ENCODE measurements around the gene MEIS3.
A peak's percentile ranks its signal among the peaks of the same experiment; 100 is the strongest.

The MEIS3 gene

DNA sequence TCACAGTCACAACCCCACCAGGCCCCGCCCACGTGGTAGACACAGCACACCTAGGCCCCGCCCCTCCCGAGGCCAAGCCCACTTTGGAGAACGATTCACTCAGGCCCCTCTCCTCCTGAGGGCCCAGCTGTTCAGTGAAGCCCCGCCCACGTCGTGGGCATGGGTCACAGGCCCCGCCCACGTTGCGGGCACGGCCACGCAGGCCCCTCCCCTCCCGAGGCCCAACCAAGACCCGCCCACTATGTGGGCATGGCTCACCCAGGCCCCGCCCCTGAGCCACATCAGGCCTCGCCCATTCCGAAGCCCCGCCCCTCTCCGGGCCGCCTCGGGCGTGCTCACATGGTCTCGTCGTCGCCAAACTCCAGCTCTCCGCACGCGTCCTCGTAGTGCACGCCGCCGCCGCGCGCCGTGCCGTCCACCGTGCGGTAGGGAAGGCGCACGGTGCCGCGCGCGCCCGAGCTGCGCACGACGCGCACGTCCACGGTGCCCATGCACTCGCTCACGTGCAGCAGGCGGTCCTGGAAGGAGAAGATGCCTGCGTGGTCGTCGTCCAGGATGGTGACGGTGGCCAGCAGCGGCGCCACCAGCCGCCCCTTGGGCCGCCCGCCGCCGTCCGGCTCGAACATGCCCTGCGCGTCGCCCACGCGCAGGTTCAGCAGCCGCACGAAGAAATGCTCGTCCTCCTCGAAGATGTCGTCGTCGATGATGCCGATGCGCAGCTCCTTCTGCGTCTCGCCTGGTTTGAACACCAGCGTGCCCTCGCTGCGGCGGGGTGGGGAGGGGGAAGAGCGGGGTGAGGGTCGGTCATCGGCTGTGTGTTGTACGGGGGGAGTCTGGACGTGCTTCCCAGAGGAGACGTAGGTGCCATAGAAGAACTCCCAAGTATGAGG is 28.4 kb upstream of the MEIS3 start:
- Histone ChIP-seq H3K36me3 (ENCODE audit: control insufficient read depth, insufficient read depth, low read length) (no peaks in the 10 kb centered on the region), H3K4me1 (ENCODE audit: control insufficient read depth, insufficient read depth, low read length, poor library complexity, severe bottlenecking) (peaks cover 45% of the 10 kb centered on the region), H3K27me3 (replicated peaks; ENCODE audit: control insufficient read depth, insufficient read depth, low read length, poor library complexity, severe bottlenecking) (peaks cover 24% of the 10 kb centered on the region), H3K27ac (ENCODE audit: insufficient read depth, low read length, poor library complexity, severe bottlenecking) (no peak overlapping the region), H3K4me3 (ENCODE audit: insufficient read depth, low read depth, low read length, poor library complexity, severe bottlenecking) (peak overlapping the region; percentile 10), H3K9me3 (ENCODE audit: control insufficient read depth, low read length) (no peaks in the 10 kb centered on the region)
- DNase-seq = peak in 2 of 3 donors; percentile 33 to 43

DNA sequence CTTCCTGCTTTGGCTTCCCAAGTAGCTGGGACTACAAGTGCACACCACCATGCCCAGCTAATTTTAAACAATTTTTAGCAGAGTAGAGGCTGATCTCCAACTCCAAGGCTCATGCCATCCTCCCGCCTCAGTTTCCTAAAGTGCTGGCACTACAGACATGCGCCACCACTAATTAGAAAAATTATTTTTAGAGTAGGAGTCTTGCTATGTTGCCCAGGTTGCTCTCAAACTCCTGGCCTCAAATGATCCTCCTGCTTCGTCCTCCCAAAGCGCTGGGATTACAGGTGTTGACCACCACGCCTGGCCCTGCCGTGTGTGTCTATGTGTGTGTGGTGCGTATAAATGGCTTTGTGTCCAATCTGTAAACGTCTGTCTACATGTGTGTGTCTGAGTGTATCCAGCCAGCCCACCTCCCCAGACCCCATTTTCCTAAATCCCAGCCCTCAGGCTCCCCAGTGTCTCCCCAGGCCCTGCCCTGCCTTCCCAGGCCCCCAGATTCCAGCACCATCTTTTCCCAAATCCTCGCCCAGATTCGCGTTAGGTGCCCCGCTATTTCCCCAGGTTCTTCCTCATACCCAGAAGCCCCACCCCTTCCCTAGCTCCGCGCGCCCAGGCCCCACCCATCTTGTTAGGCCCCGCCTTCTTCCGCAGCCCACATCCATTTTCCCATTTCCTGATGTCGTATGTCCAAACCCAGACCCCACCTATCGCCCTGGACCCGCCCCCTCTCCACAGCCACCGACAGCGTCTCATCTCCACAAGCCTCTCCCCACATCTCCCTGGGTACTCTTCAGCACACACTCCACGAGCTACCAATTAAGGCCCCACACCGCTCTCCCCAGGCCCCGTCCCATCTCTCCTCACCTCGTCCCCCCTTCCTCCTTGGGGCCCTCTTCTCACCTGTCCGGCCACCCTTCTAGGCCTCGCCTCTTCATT is 27.5 kb upstream of the MEIS3 start:
- Histone ChIP-seq H3K27ac (ENCODE audit: insufficient read depth, low read length, poor library complexity, severe bottlenecking) (no peak overlapping the region), H3K4me3 (ENCODE audit: insufficient read depth, low read depth, low read length, poor library complexity, severe bottlenecking) (no peak overlapping the region), H3K4me1 (ENCODE audit: control insufficient read depth, insufficient read depth, low read length, poor library complexity, severe bottlenecking) (peaks cover 45% of the 10 kb centered on the region), H3K9me3 (ENCODE audit: control insufficient read depth, low read length) (no peaks in the 10 kb centered on the region), H3K36me3 (ENCODE audit: control insufficient read depth, insufficient read depth, low read length) (no peaks in the 10 kb centered on the region), H3K27me3 (replicated peaks; ENCODE audit: control insufficient read depth, insufficient read depth, low read length, poor library complexity, severe bottlenecking) (peaks cover 31% of the 10 kb centered on the region)
- no peak for DNase-seq

DNA sequence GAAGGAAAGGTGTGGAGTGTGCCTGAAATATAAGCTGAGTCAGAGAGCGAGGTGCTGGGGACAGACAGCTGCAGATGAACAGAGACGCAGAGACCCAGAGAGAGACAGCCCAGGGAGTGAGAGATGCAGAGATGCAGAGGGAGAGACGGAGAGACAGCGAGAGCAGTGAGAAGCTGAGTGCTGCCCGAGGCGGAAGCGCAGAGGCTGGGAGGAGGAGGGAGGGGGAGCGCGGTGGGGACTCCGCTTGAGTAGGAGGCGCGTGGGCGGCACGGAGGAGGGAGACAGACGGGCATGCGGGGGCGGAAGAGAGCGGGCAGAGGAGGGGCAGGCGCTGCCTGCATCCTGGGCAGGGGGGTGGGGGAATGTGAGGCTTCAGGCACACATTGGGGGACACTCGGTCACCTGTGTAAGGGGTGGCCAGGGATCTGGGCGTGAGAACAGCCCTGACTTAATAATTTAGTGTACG is 26.6 kb upstream of the MEIS3 start:
- Histone ChIP-seq H3K27ac (ENCODE audit: insufficient read depth, low read length, poor library complexity, severe bottlenecking) (no peak overlapping the region), H3K9me3 (ENCODE audit: control insufficient read depth, low read length) (no peaks in the 10 kb centered on the region), H3K36me3 (ENCODE audit: control insufficient read depth, insufficient read depth, low read length) (no peaks in the 10 kb centered on the region), H3K27me3 (replicated peaks; ENCODE audit: control insufficient read depth, insufficient read depth, low read length, poor library complexity, severe bottlenecking) (peaks cover 31% of the 10 kb centered on the region), H3K4me3 (ENCODE audit: insufficient read depth, low read depth, low read length, poor library complexity, severe bottlenecking) (peak overlapping the region; percentile 4), H3K4me1 (ENCODE audit: control insufficient read depth, insufficient read depth, low read length, poor library complexity, severe bottlenecking) (peaks cover 45% of the 10 kb centered on the region)
- peak; percentile 35 to 49 (median 40) for DNase-seq

DNA sequence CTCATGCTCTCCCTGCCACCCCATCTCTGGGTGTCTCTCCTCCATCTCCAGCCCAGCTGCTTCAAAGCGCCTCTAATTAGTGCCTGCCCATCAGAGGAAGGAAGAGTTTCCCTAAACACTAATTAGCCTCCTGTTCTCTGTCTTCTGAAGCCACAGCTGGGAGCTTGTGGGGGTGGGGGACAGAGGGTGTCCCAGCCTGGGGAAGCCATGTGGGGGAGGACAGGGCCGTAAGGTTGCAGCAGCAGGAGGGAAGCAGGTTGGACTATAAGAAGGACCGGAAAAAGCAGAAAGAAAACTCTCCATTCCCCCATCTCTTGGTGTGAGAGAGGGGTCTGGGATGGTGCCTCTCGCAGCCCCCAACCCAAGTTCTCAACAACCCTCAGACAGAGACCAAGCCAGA is 26.2 kb upstream of the MEIS3 start:
- no peak for DNase-seq
- Histone ChIP-seq H3K9me3 (ENCODE audit: control insufficient read depth, low read length) (no peaks in the 10 kb centered on the region), H3K36me3 (ENCODE audit: control insufficient read depth, insufficient read depth, low read length) (no peaks in the 10 kb centered on the region), H3K27me3 (replicated peaks; ENCODE audit: control insufficient read depth, insufficient read depth, low read length, poor library complexity, severe bottlenecking) (peaks cover 31% of the 10 kb centered on the region), H3K4me3 (ENCODE audit: insufficient read depth, low read depth, low read length, poor library complexity, severe bottlenecking) (peak overlapping the region; percentile 4), H3K27ac (ENCODE audit: insufficient read depth, low read length, poor library complexity, severe bottlenecking) (no peak overlapping the region), H3K4me1 (ENCODE audit: control insufficient read depth, insufficient read depth, low read length, poor library complexity, severe bottlenecking) (peaks cover 45% of the 10 kb centered on the region)

DNA sequence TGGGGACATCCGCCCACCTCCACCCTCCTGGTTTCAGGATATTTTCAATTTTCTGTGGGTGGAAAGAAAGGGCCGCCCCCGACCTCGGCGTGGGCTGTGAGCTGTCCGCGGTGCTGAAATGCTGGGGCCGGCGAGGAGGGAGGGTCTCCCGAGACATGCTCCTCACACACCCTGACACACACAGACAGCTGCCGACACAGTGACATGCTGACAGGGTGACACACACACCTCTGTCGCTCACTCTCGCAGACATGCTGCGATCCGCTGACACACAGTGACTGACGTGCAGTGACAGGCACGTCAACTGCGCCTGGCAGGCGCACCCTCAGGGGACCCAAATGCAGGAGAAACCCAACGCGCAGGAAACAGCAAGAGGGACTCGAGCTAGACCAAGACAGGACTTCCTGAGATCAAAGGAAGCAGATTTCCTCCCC is 25.1 kb upstream of the MEIS3 start:
- Histone ChIP-seq H3K9me3 (ENCODE audit: control insufficient read depth, low read length) (no peaks in the 10 kb centered on the region), H3K36me3 (ENCODE audit: control insufficient read depth, insufficient read depth, low read length) (no peaks in the 10 kb centered on the region), H3K4me3 (ENCODE audit: insufficient read depth, low read depth, low read length, poor library complexity, severe bottlenecking) (no peak overlapping the region), H3K4me1 (ENCODE audit: control insufficient read depth, insufficient read depth, low read length, poor library complexity, severe bottlenecking) (peaks cover 45% of the 10 kb centered on the region), H3K27ac (ENCODE audit: insufficient read depth, low read length, poor library complexity, severe bottlenecking) (no peak overlapping the region), H3K27me3 (replicated peaks; ENCODE audit: control insufficient read depth, insufficient read depth, low read length, poor library complexity, severe bottlenecking) (peaks cover 31% of the 10 kb centered on the region)
- DNase-seq = peak in 1 of 3 donors; percentile 19

DNA sequence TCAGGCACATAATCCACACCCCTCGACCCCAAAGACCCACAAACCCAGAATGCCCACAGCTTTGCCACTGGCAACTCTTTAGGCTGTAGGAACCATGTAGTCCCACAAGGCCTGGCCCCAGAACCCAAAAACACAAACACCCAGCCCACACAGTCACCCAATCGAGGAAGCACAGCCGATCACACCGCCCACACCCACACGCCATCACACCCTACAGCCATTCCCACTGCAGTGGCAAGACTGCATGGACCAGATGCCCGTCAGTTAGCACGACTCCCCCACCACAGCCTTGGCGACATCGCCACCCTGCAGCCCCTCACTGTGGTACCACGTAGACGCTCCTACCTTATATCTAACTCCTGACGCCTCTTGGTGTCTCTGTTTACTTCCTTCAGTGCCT is 24.0 kb upstream of the MEIS3 start:
- Histone ChIP-seq H3K36me3 (ENCODE audit: control insufficient read depth, insufficient read depth, low read length) (no peaks in the 10 kb centered on the region), H3K9me3 (ENCODE audit: control insufficient read depth, low read length) (no peaks in the 10 kb centered on the region), H3K27me3 (replicated peaks; ENCODE audit: control insufficient read depth, insufficient read depth, low read length, poor library complexity, severe bottlenecking) (peaks cover 31% of the 10 kb centered on the region), H3K4me3 (ENCODE audit: insufficient read depth, low read depth, low read length, poor library complexity, severe bottlenecking) (no peak overlapping the region), H3K27ac (ENCODE audit: insufficient read depth, low read length, poor library complexity, severe bottlenecking) (no peak overlapping the region), H3K4me1 (ENCODE audit: control insufficient read depth, insufficient read depth, low read length, poor library complexity, severe bottlenecking) (peaks cover 45% of the 10 kb centered on the region)
- DNase-seq = no peak

DNA sequence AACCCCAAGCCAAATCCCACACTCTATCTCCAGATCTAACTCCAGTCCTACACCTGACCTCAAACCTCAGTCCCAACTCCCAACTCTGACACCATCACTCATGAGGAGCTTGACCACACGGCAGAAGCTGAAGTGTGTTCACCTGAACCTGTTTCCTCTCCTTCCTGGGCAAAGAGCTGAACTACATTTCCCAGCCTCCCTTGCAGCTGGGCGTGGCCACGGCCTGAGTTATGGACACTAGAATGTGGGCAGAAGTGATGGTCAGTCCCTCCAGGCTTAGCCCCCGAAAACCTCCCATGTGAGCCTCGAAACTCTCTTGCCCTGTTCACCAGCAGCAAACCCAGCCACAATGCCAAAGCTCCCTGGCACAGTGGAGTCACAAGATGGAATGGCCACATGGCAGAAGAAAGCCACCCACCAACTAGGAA is 19.5 kb upstream of the MEIS3 start:
- Histone ChIP-seq H3K9me3 (ENCODE audit: control insufficient read depth, low read length) (no peaks in the 10 kb centered on the region), H3K27me3 (replicated peaks; ENCODE audit: control insufficient read depth, insufficient read depth, low read length, poor library complexity, severe bottlenecking) (peaks cover 15% of the 10 kb centered on the region), H3K27ac (ENCODE audit: insufficient read depth, low read length, poor library complexity, severe bottlenecking) (no peak overlapping the region), H3K36me3 (ENCODE audit: control insufficient read depth, insufficient read depth, low read length) (no peaks in the 10 kb centered on the region), H3K4me1 (ENCODE audit: control insufficient read depth, insufficient read depth, low read length, poor library complexity, severe bottlenecking) (peaks cover 3% of the 10 kb centered on the region), H3K4me3 (ENCODE audit: insufficient read depth, low read depth, low read length, poor library complexity, severe bottlenecking) (no peak overlapping the region)
- no peak for DNase-seq

DNA sequence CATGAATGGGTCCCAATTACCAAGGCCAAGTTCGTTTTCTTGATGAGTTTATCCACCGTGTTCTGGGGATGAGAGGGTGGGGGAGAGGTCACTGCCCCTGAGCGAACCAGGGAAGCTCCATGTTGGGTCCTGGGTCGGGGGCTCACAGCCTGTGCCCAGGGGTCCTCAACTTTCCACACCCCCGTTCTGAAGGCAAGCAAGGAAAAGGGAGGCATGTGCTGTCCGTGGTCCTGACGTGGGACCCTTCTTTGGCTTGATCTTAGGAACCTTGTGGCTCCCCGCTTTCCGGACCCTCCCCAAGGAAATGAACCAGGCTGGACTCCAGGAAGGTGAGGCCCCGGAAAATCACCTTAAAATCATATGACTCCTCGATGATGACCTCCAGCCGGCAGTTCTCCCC is 18.2 kb upstream of the MEIS3 start:
- Histone ChIP-seq H3K4me1 (ENCODE audit: control insufficient read depth, insufficient read depth, low read length, poor library complexity, severe bottlenecking) (no peaks in the 10 kb centered on the region), H3K4me3 (ENCODE audit: insufficient read depth, low read depth, low read length, poor library complexity, severe bottlenecking) (no peak overlapping the region), H3K27me3 (replicated peaks; ENCODE audit: control insufficient read depth, insufficient read depth, low read length, poor library complexity, severe bottlenecking) (peaks cover 6% of the 10 kb centered on the region), H3K27ac (ENCODE audit: insufficient read depth, low read length, poor library complexity, severe bottlenecking) (no peak overlapping the region), H3K9me3 (ENCODE audit: control insufficient read depth, low read length) (no peaks in the 10 kb centered on the region), H3K36me3 (ENCODE audit: control insufficient read depth, insufficient read depth, low read length) (no peaks in the 10 kb centered on the region)
- no peak for DNase-seq

DNA sequence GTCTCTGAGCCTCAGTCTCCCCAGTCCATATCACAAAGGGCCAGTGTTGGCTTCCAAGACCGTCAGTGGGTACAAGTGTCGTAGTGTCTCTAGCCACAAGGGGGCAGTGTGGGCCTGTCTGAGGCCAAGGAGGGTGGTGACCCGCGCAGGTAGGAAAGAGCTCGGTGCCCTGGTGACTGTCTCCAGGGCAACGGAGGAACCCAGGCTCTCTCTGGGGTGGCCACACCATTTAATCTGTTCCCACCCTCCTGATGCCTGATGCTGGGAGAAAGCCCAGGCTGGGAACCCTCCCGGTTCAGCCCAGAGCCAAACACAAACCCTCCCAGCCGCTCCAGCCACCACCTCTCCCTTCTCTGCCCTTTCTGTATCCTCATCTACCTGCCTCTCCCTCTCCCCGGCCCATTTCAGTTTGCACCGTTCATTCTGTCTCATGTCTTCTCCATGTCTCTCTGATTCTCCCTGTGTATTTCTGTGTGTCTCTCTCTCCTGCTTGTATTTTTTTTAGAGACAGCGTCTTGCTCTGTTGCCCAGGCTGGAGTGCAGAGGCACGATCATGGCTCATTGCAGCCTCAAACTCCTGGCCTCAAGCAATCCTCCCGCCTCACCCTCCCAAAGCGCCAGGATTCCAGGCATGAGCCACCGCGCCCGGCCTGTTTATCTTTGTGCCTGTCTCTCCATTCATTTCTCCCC is 17.5 kb upstream of the MEIS3 start:
- peak; percentile 62 to 79 (median 68) for DNase-seq
- H3K36me3 ChIP-seq (ENCODE audit: control insufficient read depth, insufficient read depth, low read length) = no peaks in the 10 kb centered on the region
- no peak overlapping the region for H3K4me3 ChIP-seq (ENCODE audit: insufficient read depth, low read depth, low read length, poor library complexity, severe bottlenecking)
- H3K4me1 ChIP-seq (ENCODE audit: control insufficient read depth, insufficient read depth, low read length, poor library complexity, severe bottlenecking) = no peaks in the 10 kb centered on the region
- H3K27me3 ChIP-seq (replicated peaks; ENCODE audit: control insufficient read depth, insufficient read depth, low read length, poor library complexity, severe bottlenecking) = no peaks in the 10 kb centered on the region
- H3K9me3 ChIP-seq (ENCODE audit: control insufficient read depth, low read length) = no peaks in the 10 kb centered on the region
- H3K27ac ChIP-seq (ENCODE audit: insufficient read depth, low read length, poor library complexity, severe bottlenecking) = no peak overlapping the region

All from effector memory CD4-positive, alpha-beta T cell (primary cell).